Pancreas (tissue), 10 donors: ENCODE results near the gene DYNLT5. TPM values are rescaled to one million over a fixed set of nuclear protein-coding genes. Genes with fewer than 3 reads are reported as not detected.
"Not testable (repeated sequence)": the region's sequence is repeated elsewhere in the genome, so short reads cannot be mapped to it uniquely, and the experiment has no call there.

Experiments used
- ATAC-seq, 4 donors: fragments of 200-7000 bp; cut with Tn5 transposase; one replicate each; pipeline versions ENCODE4 v1.8.0 to v1.9.1; 2020; ENCODE audit warnings: mild to moderate bottlenecking in 4 of 4, moderate library complexity in 4 of 4
- DNase-seq, 6 donors: peaks; one replicate each; pipeline ENCODE4 v3.0.0-alpha.2; 2020
- FAIRE-seq: peaks from 2 replicates; lab custom pipeline; 2012; peaks lifted over from hg19 to GRCh38; lab: Jason Lieb, UNC
- H3K27ac ChIP-seq, 4 donors: fragments of 200-600 bp; sonication (generic); 1 replicate in 3 of 4; 2 replicates in 1 of 4; pipeline versions ENCODE4 v1.5.0 to v1.8.0; 2020
- H3K27me3 ChIP-seq, 4 donors: fragments of 200-600 bp; one replicate each; pipeline ENCODE4 v1.8.0; 2021
- H3K36me3 ChIP-seq, 3 donors: fragments of 200-600 bp; sonication (generic) in 1 of 3; one replicate each; pipeline versions ENCODE4 v1.5.0 to v1.8.0; 2020 to 2021
- H3K4me1 ChIP-seq, 3 donors: fragments of 200-600 bp; one replicate each; pipeline ENCODE4 v1.8.0; 2021
- H3K4me3 ChIP-seq, 4 donors: fragments of 200-600 bp; sonication (generic) in 2 of 4; one replicate each; pipeline versions ENCODE4 v1.5.0 to v1.8.0; 2020 to 2021
- H3K9me3 ChIP-seq, 4 donors: fragments of 200-600 bp; one replicate each; pipeline ENCODE4 v1.8.0; 2021
- CTCF ChIP-seq, 4 donors: fragments of 200-600 bp; sonication (generic) in 3 of 4; IDR thresholded peaks; one replicate each; pipeline versions ENCODE4 v1.5.0 to v1.8.0; 2021; ENCODE audit warnings: antibody characterized with exemption in 4 of 4
- WGBS, 2 donors: extraction: QIAGEN DNeasy Blood & Tissue Kit; methylation state at CpG; one replicate each; pipeline ENCODE4 v1.1.7; 2013; 5-methylcytosine and 5-hydroxymethylcytosine counted together
- intact Hi-C, 3 donors: fragments of 100-400 bp; cut with DNase I; formaldehyde crosslinking; loops; one replicate each; pipeline versions ENCODE4 v1.11.1 to v1.14.2; 2022
- polyA plus RNA-seq, 2 donors: library from polyadenylated mRNA; stranded (reverse); fragments of 200-250 nt; gene quantifications; one replicate each; pipeline ENCODE4 v1.2.3, GENCODE V29; 2013
- total RNA-seq, 6 donors: library from RNA; stranded (reverse); fragmentation: NEBNext Ultra II Directional in 4 of 6; extraction: Animal tissue kit (Norgen Biotek cat#: 25700) in 4 of 6; gene quantifications; one replicate each; pipeline versions ENCODE4 v1.2.1 to v1.2.4, GENCODE V29; 2021 to 2023
- donor health status: healthy with polysubstance abuse.
- donor health status: DM: no; HTN: no; CAD: no; lungs with moderate emphysema.
- donor health status: DM: no; HTN: no; CAD: no.
- donor health status: control.
- donor health status: control.
- donor health status: Bipolar disorder and iron deficiency.
- donor health status: DM: yes; HTN: yes; CAD: no.
- donor health status: DM: no; HTN: no; CAD: no.
- donor health status: DM: no; HTN: no; CAD: no.
- donor health status: DM: yes; HTN: yes; CAD: no.

Gene DYNLT5
- total and polyA plus RNA-seq, 8 donors = 0.19 to 0.72 (median 0.37) TPM; not detected in 2

DNA sequence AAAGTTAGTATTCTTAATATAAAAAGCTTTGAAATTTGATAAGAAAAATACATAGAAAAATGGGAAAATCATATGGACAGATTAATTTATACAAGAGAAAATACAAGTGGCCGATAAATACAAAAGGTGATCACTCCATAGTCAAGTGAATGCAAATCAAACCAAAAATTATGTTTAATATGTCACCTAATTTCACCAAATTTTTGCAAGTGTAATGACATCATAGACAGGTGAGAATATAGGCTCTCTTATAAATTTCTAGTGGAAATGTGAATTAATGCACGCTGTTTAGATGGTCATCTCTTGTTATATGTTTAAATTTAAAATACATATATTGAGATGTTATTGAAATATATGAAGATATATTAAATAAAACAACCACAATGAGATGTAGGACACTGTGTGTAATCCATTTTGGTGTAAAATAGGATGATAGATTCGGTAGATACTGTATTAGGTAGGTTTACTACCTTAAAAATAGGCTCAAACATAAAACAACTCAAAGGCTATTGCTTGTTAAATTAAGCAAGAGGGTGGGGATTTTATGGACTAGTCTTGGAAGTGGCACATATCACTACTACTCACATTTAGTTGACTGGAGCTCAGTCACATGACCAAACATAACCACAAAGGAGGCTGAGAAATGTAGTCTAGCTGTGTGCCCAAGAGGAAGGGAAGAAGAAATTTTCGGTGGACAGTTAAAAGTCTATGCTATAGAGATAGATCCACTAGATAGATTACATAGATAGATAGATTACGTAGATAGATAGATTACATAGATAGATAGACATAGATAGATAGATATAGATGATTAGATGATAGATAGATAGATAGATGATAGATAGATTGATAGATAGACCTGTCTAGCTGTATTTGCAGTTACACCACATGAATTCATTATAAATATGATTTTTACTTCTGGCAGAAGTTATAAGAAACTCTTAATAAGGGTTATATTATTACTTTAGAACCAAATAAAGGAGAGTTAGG is 39.7 kb downstream of the DYNLT5 start:
- Histone ChIP-seq H3K4me1 (no peaks in the 10 kb centered on the region), H3K4me3 (no peak overlapping the region), H3K9me3 (no peaks in the 10 kb centered on the region), H3K36me3 (no peaks in the 10 kb centered on the region), H3K27ac (no peak overlapping the region), H3K27me3 (no peaks in the 10 kb centered on the region)
- DNase-seq (no peak), ATAC-seq (no peak), FAIRE-seq (no peak)
- intact Hi-C loops = no loop called here
- 74 to 82% methylated on average over 5 of the region's 5 CpGs for WGBS, 2 donors
- no peak for TF ChIP-seq CTCF (IDR thresholded peaks at IDR 0.05)

- WGBS, 2 donors = 76 to 79% methylated on average over 2 of the region's 2 CpGs
Measured at GRCh38 chr1:66795839-66796238, 43.6 kb downstream of the DYNLT5 start.

GRCh38 chr1:66809245-66809644 is 57.0 kb downstream of the DYNLT5 start:
- DNase-seq = no peak
- ATAC-seq = no peak
- Histone ChIP-seq H3K36me3 (no peaks in the 10 kb centered on the region), H3K4me1 (no peaks in the 10 kb centered on the region), H3K27ac (no peak overlapping the region), H3K27me3 (no peaks in the 10 kb centered on the region), H3K9me3 (no peaks in the 10 kb centered on the region), H3K4me3 (no peak overlapping the region)
- peak; percentile 20 for FAIRE-seq
- no peak for TF ChIP-seq CTCF (IDR thresholded peaks at IDR 0.05)
- WGBS, 2 donors = 67 to 73% methylated on average over 1 of the region's 1 CpG
- intact Hi-C loops = no loop called here

More at GRCh38 chr1:66795839-66796238, 43.6 kb downstream of the DYNLT5 start:
- H3K9me3 ChIP-seq, ATAC-seq, H3K4me1 ChIP-seq, FAIRE-seq, intact Hi-C loops, H3K4me3 ChIP-seq, DNase-seq, H3K36me3 ChIP-seq, H3K27ac ChIP-seq, H3K27me3 ChIP-seq: not testable (repeated sequence)

- Histone ChIP-seq H3K36me3 (no peaks in the 10 kb centered on the region), H3K9me3 (no peaks in the 10 kb centered on the region), H3K4me3 (no peak overlapping the region), H3K27me3 (no peaks in the 10 kb centered on the region), H3K4me1 (no peaks in the 10 kb centered on the region), H3K27ac (no peak overlapping the region)
- DNase-seq (no peak), FAIRE-seq (no peak), ATAC-seq (no peak)
- 45 to 63% methylated on average over 1 of the region's 1 CpG for WGBS, 2 donors
- intact Hi-C loops = no loop called here
- no peak for TF ChIP-seq CTCF (IDR thresholded peaks at IDR 0.05)
Measured at GRCh38 chr1:66809736-66810326, 57.6 kb downstream of the DYNLT5 start.

DNA sequence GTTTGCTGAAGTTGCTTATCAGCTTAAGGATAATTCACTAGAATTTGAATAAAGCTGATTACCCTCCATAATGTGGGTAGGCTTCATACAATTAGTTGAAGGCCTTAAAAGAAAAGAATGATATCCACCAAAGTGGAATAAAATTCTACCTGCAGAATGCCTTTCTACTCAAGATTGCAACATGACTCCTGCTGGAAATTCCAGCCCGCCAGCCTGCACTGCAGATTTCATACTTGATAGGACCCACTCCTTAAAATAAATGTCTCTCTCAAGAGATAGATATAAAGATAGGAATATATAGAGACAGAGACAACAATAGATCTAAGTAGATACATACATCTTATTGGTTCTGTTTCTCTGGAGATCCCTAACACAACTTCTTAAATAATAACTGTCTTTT is 72.5 kb downstream of the DYNLT5 start:
- Histone ChIP-seq H3K27me3 (no peaks in the 10 kb centered on the region), H3K4me3 (no peak overlapping the region), H3K27ac (no peak overlapping the region), H3K9me3 (peaks cover 0 to 4% (median 0%) of the 10 kb centered on the region in 4 donors), H3K4me1 (no peaks in the 10 kb centered on the region), H3K36me3 (no peaks in the 10 kb centered on the region)
- intact Hi-C loops = no loop called here
- no peak for FAIRE-seq
- no peak for DNase-seq
- WGBS, 2 donors = 97 to 100% methylated on average over 1 of the region's 1 CpG
- ATAC-seq = no peak
- TF ChIP-seq CTCF (IDR thresholded peaks at IDR 0.05) = no peak

Other genes with a start within 250 kb of the DYNLT5 start
- gene SGIP1, start 218.3 kb upstream of the DYNLT5 start, total RNA-seq = 1 to 10 TPM in 3 of 6 donors, under 1 TPM in 3; 0.31 to 2.3 (median 1.1) TPM
- gene SGIP1, start 218.3 kb upstream of the DYNLT5 start, polyA plus RNA-seq = 1 to 10 TPM in 1 of 2 donors, under 1 TPM in 1; 0.87 to 1.8 TPM
- gene INSL5, start 48.8 kb downstream of the DYNLT5 start, total RNA-seq = not detected
- not detected for gene INSL5, start 48.8 kb downstream of the DYNLT5 start, polyA plus RNA-seq
- gene DNAI4, start 172.4 kb downstream of the DYNLT5 start, total RNA-seq = 1 to 10 TPM; 3.5 to 6.7 (median 5.3) TPM
- 1 to 10 TPM; 1.5 to 2.3 TPM for gene DNAI4, start 172.4 kb downstream of the DYNLT5 start, polyA plus RNA-seq
- 10 to 100 TPM in 3 of 6 donors, 1 to 10 TPM in 3; 8.0 to 17.5 (median 10.2) TPM for gene MIER1, start 172.5 kb downstream of the DYNLT5 start, total RNA-seq
- 1 to 10 TPM; 5.2 to 9.5 TPM for gene MIER1, start 172.5 kb downstream of the DYNLT5 start, polyA plus RNA-seq